CD14-positive monocyte (primary cell): Measurements from ENCODE around the gene MEIS2. TPM values are rescaled to one million over a fixed set of nuclear protein-coding genes. Genes with fewer than 3 reads are reported as not detected.
A peak's percentile ranks its signal among the peaks of the same experiment; 100 is the strongest.

Experiments used
- DNase-seq, 3 donors: peaks; one replicate each; pipeline ENCODE4 v3.0.0-alpha.2; 2011 to 2022
- H2AFZ ChIP-seq: 2 replicates; pipeline ENCODE4 v1.6.0; 2012; ENCODE audit warnings: mild to moderate bottlenecking, low read depth, low read length, inconsistent platforms; ENCODE audit not compliant: insufficient read depth, poor library complexity, severe bottlenecking
- H3K27ac ChIP-seq, 2 donors: 1 replicate in 1 of 2; 2 replicates in 1 of 2; pipeline ENCODE4 v1.5.1; 2012 to 2013; ENCODE audit warnings: low read length in 2 of 2, control low read depth in 1 of 2, inconsistent platforms in 1 of 2, low read depth in 1 of 2, mild to moderate bottlenecking in 1 of 2
- H3K27me3 ChIP-seq, 2 donors: one replicate each; pipeline versions ENCODE4 v1.6.0 to v1.6.1; 2011 to 2013; ENCODE audit warnings: low read length in 2 of 2; ENCODE audit not compliant: control insufficient read depth in 2 of 2, insufficient read depth in 2 of 2
- H3K36me3 ChIP-seq, 2 donors: replicated peaks in 1 of 2; 1 replicate in 1 of 2; 2 replicates in 1 of 2; pipeline versions ENCODE4 v1.5.1 to v1.6.1; 2012 to 2013; ENCODE audit warnings: low read length in 2 of 2, control low read depth in 1 of 2, inconsistent platforms in 1 of 2, mild to moderate bottlenecking in 1 of 2; ENCODE audit not compliant: insufficient read depth in 2 of 2, control insufficient read depth in 1 of 2
- H3K4me1 ChIP-seq, 2 donors: 1 replicate in 1 of 2; 2 replicates in 1 of 2; pipeline versions ENCODE4 v1.5.1 to v1.6.1; 2012 to 2013; ENCODE audit warnings: low read length in 2 of 2, control low read depth in 1 of 2, inconsistent platforms in 1 of 2, mild to moderate bottlenecking in 1 of 2, moderate library complexity in 1 of 2; ENCODE audit not compliant: insufficient read depth in 2 of 2, control insufficient read depth in 1 of 2
- H3K4me2 ChIP-seq: replicated peaks from 2 replicates; pipeline ENCODE3; 2012; ENCODE audit warnings: low read length, moderate library complexity, mild to moderate bottlenecking; ENCODE audit not compliant: poor library complexity, severe bottlenecking; ENCODE audit errors: extremely low read depth
- H3K4me3 ChIP-seq, 3 experiments: fragments of 200-600 bp in 1 of 3; sonication (generic) in 1 of 3; replicated peaks in 1 of 3; 1 replicate in 2 of 3; 2 replicates in 1 of 3; pipeline ENCODE4 v1.5.1; 2011 to 2013; ENCODE audit warnings: low read length in 3 of 3, mild to moderate bottlenecking in 3 of 3, control low read depth in 2 of 3, low read depth in 2 of 3, inconsistent platforms in 1 of 3, moderate library complexity in 1 of 3
- H3K79me2 ChIP-seq: 2 replicates; pipeline ENCODE4 v1.6.0; 2012; ENCODE audit warnings: mild to moderate bottlenecking, control low read depth, inconsistent platforms, low read length, moderate library complexity; ENCODE audit not compliant: insufficient read depth
- H3K9ac ChIP-seq: 2 replicates; pipeline ENCODE4 v1.6.0; 2017; ENCODE audit warnings: low read length, mild to moderate bottlenecking; ENCODE audit not compliant: insufficient read depth, poor library complexity, severe bottlenecking
- H3K9me3 ChIP-seq, 2 donors: replicated peaks in 1 of 2; 1 replicate in 1 of 2; 2 replicates in 1 of 2; pipeline versions ENCODE4 v1.5.1 to v1.6.1; 2012 to 2013; ENCODE audit warnings: low read length in 2 of 2, control low read depth in 1 of 2; ENCODE audit not compliant: control insufficient read depth in 1 of 2, insufficient read depth in 1 of 2
- H4K20me1 ChIP-seq: 2 replicates; pipeline ENCODE4 v1.6.0; 2012; ENCODE audit warnings: mild to moderate bottlenecking, low read length, control low read depth, moderate library complexity; ENCODE audit not compliant: insufficient read depth
- H3K27ac Mint-ChIP-seq, 7 donors: one replicate each; pipeline ENCODE4 v1.8.0; 2020; ENCODE audit warnings: mild to moderate bottlenecking in 7 of 7, mixed read lengths in 7 of 7, moderate library complexity in 6 of 7, inconsistent platforms in 2 of 7
- H3K27me3 Mint-ChIP-seq, 3 donors: one replicate each; pipeline ENCODE4 v1.8.0; 2021 to 2022; ENCODE audit warnings: low read depth in 3 of 3, mild to moderate bottlenecking in 3 of 3, mixed read lengths in 3 of 3, moderate library complexity in 3 of 3, inconsistent platforms in 1 of 3
- H3K36me3 Mint-ChIP-seq, 2 donors: one replicate each; pipeline ENCODE4 v1.8.0; 2020; ENCODE audit warnings: mixed read lengths in 2 of 2, inconsistent platforms in 1 of 2, mild to moderate bottlenecking in 1 of 2
- H3K4me1 Mint-ChIP-seq: one replicate; pipeline ENCODE4 v1.8.0; 2020; ENCODE audit warnings: mild to moderate bottlenecking, mixed read lengths
- H3K4me3 Mint-ChIP-seq, 2 donors: one replicate each; pipeline ENCODE4 v1.8.0; 2020; ENCODE audit warnings: mild to moderate bottlenecking in 2 of 2, mixed read lengths in 2 of 2, moderate library complexity in 1 of 2
- H3K9me3 Mint-ChIP-seq, 7 donors: one replicate each; pipeline ENCODE4 v1.8.0; 2020 to 2022; ENCODE audit warnings: mixed read lengths in 7 of 7, mild to moderate bottlenecking in 6 of 7, moderate library complexity in 6 of 7, inconsistent platforms in 2 of 7
- WGBS: methylation state at CpG from one replicate; pipeline ENCODE4 v1.1.5; 2013; ENCODE audit warnings: missing lambda C conversion rate; ENCODE audit not compliant: insufficient coverage; 5-methylcytosine and 5-hydroxymethylcytosine counted together
- intact Hi-C, 2 donors: fragments of 100-400 bp; cut with micrococcal nuclease; formaldehyde crosslinking; loops; one replicate each; pipeline versions ENCODE4 v1.15.0 to v1.15.1; 2023
- polyA plus RNA-seq, 3 donors: library from polyadenylated mRNA; depleted of rRNA in 1 of 3; unstranded in 2 of 3; stranded (reverse) in 1 of 3; fragments of 300-500 nt in 2 of 3; fragments of >200 nt in 1 of 3; fragmentation: Illumina TruSeq in 2 of 3; gene quantifications; 1 replicate in 2 of 3; 2 replicates in 1 of 3; pipeline ENCODE4 v1.2.3, GENCODE V29; 2012 to 2021
- TF ChIP-seq, protein P1 (sequence below): fragments of 200-600 bp; IDR thresholded peaks from one replicate; pipeline ENCODE4 v1.8.0; 2022; ENCODE audit warnings: antibody characterized with exemption, mild to moderate bottlenecking

MEIS2 gene
- polyA plus RNA-seq, 3 donors: not detected

DNA sequence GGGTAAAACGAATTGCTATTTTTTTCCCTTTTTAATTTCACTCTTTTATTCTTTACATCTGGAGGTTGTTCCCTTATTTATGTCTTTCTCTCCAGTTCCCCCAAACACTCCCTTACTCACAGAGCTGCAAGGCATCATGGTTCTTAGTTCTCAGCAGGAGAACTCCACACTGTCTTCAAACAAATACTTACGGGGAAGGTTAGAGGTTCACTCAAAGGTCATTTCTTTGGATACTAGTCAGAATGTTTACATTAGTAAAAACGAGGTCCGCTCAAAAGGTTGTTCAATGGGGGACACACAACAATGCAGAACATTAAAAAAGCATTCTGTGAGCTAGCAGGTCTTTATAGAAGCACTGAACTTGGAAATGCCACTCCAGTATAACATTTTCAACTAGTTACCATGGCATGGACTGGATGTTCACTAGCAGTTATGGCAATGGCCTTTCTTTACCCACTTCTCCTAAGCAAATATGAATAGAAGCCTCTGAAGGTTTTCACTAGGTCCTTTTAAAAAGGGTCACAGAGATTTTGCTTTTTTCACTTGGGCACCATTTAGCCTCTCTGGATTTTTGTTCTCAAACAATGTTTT is 201.7 kb downstream of the MEIS2 start:
- Histone ChIP-seq H3K79me2 (no peaks in the 10 kb centered on the region), H3K9me3 (no peaks in the 10 kb centered on the region), H4K20me1 (no peaks in the 10 kb centered on the region), H3K4me1 (no peaks in the 10 kb centered on the region), H3K27me3 (no peaks in the 10 kb centered on the region), H3K9ac (no peak overlapping the region), H3K4me2 (no peak overlapping the region), H3K36me3 (no peaks in the 10 kb centered on the region), H3K27ac (no peak overlapping the region), H3K4me3 (no peak overlapping the region), H2AFZ (no peak overlapping the region)
- H3K27ac Mint-ChIP-seq: no peak overlapping the region
- peaks cover 0 to 6% (median 2%) of the 10 kb centered on the region in 3 donors for H3K27me3 Mint-ChIP-seq
- H3K36me3 Mint-ChIP-seq: no peaks in the 10 kb centered on the region
- 80% methylated on average over 2 of the region's 4 CpGs for WGBS
- no peak for DNase-seq
- peaks cover 0 to 7% (median 1%) of the 10 kb centered on the region in 7 donors for H3K9me3 Mint-ChIP-seq
- TF ChIP-seq, protein P1, sequence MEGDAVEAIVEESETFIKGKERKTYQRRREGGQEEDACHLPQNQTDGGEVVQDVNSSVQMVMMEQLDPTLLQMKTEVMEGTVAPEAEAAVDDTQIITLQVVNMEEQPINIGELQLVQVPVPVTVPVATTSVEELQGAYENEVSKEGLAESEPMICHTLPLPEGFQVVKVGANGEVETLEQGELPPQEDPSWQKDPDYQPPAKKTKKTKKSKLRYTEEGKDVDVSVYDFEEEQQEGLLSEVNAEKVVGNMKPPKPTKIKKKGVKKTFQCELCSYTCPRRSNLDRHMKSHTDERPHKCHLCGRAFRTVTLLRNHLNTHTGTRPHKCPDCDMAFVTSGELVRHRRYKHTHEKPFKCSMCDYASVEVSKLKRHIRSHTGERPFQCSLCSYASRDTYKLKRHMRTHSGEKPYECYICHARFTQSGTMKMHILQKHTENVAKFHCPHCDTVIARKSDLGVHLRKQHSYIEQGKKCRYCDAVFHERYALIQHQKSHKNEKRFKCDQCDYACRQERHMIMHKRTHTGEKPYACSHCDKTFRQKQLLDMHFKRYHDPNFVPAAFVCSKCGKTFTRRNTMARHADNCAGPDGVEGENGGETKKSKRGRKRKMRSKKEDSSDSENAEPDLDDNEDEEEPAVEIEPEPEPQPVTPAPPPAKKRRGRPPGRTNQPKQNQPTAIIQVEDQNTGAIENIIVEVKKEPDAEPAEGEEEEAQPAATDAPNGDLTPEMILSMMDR: no peak
- H3K4me1 Mint-ChIP-seq: no peaks in the 10 kb centered on the region
- intact Hi-C loops: no loop called here
- no peak overlapping the region for H3K4me3 Mint-ChIP-seq

DNA sequence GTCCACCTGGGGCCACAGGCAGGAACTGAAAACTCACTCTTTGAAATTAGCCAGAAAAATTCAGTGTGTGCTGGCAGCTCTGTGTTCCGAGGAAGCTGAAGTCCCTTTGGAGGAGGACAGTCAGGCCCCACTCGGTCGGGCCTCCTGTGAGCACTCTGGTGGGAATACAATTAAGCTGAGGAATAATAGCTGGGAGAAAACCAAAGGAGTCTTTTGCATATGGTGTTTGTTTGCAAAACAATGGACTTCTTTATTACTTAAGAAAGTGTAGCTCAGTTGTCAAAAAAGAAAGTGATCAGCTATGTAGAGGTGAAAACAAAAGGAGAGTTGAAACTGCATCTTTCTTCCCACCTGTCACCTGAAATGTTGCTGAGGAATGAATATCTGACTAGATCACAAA is 202.5 kb downstream of the MEIS2 start:
- intact Hi-C loops: no loop called here
- no CpG with 5 or more reads among the region's 3 CpGs for WGBS
- Histone ChIP-seq H3K4me1 (no peaks in the 10 kb centered on the region), H3K36me3 (no peaks in the 10 kb centered on the region), H2AFZ (no peak overlapping the region), H3K9me3 (no peaks in the 10 kb centered on the region), H3K4me2 (no peak overlapping the region), H3K79me2 (no peaks in the 10 kb centered on the region), H3K4me3 (no peak overlapping the region), H3K27me3 (peaks cover 0 to 2% of the 10 kb centered on the region in 2 donors), H3K9ac (no peak overlapping the region), H4K20me1 (no peaks in the 10 kb centered on the region), H3K27ac (no peak overlapping the region)
- DNase-seq: no peak
- peaks cover 0 to 5% (median 2%) of the 10 kb centered on the region in 3 donors for H3K27me3 Mint-ChIP-seq
- no peaks in the 10 kb centered on the region for H3K36me3 Mint-ChIP-seq
- H3K9me3 Mint-ChIP-seq: peaks cover 0 to 7% (median 1%) of the 10 kb centered on the region in 7 donors
- TF ChIP-seq, protein P1: no peak
- peak overlapping the region in 1 of 2 donors; percentile 1 for H3K4me3 Mint-ChIP-seq
- no peaks in the 10 kb centered on the region for H3K4me1 Mint-ChIP-seq
- H3K27ac Mint-ChIP-seq: no peak overlapping the region
